GM18873 (cell line): ENCODE measurements around the gene NXPH3.
"Not testable (repeated sequence)": the region's sequence is repeated elsewhere in the genome, so short reads cannot be mapped to it uniquely, and the experiment has no call there.

ENCODE experiments used
- ATAC-seq: cut with Tn5 transposase; IDR thresholded peaks from one replicate; pipeline ENCODE4 v1.9.1; 2021; ENCODE audit warnings: mild to moderate bottlenecking, moderate library complexity, moderate number of reproducible peaks; ENCODE audit not compliant: unreplicated experiment, low FRiP score

NXPH3 gene

DNA sequence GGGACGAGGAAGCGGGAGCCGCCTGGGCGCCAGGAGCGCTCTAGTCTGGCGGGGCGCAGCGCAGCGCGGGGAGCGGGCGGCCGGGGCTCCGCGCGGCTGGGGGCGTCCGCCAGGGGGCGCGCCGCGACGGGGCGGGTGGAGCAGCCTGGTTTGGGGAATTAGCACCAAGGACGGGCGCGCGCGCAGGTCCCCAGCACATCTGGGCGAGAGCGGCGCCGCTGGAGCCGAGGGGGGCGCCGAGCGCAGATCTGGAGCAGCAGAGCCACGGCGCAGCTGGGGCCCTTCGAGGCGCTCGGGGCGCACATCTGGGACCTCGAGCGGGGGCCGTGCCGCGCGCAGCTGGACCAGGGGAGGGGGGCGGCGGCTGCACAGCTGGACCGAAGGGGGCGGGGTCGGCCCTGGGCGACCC is at the start of gene NXPH3:
Gene NXPH3 (plus strand): TSS at position 193 of the 409 bp plus-strand sequence. CDS start 349 bp downstream, outside the sequence.
- ATAC-seq, result no peak

GRCh38 chr17:49527927-49528651 is 47.6 kb upstream of the NXPH3 start:
- ATAC-seq, result no peak

GRCh38 chr17:49528966-49529365 is 46.7 kb upstream of the NXPH3 start:
- ATAC-seq, result no peak

DNA sequence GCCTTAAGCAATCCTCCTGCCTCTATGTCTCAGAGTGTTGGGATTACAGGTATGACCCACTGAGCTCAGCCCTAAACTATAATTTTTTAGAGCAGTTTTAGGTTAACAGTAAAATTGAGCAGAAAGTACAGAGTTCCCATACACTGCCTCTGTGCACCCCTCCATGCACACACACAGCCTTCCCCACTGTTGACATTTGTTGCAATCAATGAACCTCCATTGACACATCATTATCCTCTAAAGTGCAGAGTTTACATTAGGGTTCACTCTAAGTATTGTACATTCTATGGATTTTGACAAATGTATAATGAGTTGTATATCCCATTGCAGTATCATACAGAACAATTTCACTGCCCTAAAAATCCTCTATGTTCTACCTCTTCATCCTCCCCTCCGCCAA is 45.6 kb upstream of the NXPH3 start:
- no peak for ATAC-seq

DNA sequence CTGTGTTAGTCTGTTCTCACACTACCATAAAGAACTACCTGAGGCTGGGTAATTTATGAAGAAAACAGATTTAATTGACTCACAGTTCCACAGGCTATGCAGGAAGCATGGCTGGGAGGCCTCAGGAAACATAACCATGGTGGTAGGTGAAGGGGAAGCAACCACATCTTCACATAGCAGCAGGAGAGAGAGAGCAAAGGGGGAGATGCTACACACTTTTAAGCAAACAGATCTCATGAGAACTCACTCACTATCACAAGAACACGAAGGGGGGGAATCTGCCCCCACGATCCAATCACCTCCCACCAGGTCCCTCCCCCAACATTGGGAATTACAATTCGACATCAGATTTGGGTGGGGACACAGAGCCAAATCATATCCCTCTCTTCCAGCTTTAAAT is 31.8 kb upstream of the NXPH3 start:
- no peak for ATAC-seq

- no peak for ATAC-seq
Measured at GRCh38 chr17:49545007-49545660, 30.5 kb upstream of the NXPH3 start.

GRCh38 chr17:49545806-49546545 is 29.7 kb upstream of the NXPH3 start:
- no peak for ATAC-seq

DNA sequence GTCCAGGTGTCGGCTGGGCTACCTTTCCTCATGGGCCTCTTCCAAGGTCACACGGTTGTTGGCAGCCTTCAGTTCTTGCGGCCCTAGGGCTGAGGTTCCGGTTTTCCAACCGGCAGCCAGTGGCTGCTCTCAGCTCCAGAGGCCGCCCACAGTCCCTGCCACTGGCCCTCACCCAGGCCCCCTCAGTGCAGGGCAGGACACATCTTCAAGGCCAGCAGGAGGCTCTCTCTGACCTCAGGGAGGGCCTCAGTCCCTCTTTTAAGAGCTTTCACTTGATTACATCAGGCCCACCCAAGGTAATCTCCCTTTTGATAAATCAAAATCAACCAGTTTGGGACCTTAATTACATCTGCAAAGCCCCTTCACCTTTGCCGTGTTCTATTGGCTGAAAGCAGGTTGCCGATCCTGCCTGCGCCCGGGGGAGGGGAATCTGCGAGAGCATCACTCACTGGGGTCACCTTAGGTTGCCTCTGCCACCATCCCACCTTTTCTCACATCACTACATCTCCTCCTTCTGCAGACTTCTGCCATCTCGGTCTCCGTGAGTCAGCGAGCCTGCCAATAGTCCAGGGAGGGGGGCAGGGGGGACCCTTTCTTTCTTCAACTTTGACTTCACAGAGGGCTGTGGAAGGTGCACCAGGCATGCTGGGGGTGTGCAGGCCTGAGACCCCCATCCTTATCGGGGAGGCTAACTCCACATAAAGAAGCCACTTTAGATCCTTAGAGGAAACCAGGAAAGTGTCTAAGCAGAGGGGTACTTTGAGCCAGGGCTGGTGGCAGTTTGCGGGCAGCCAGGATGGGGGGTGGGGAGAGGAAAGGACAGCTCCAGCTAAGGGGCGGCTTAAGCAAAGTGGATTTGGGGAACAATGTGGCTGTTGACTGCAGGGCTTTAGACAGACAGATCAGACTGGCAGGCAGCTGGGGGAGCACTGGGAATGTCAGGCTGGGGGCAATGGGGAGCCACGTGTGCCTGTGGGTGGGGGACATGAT is 28.8 kb upstream of the NXPH3 start:
- ATAC-seq, result no peak

- ATAC-seq, result no peak
Measured at GRCh38 chr17:49547566-49547965, 28.1 kb upstream of the NXPH3 start.

DNA sequence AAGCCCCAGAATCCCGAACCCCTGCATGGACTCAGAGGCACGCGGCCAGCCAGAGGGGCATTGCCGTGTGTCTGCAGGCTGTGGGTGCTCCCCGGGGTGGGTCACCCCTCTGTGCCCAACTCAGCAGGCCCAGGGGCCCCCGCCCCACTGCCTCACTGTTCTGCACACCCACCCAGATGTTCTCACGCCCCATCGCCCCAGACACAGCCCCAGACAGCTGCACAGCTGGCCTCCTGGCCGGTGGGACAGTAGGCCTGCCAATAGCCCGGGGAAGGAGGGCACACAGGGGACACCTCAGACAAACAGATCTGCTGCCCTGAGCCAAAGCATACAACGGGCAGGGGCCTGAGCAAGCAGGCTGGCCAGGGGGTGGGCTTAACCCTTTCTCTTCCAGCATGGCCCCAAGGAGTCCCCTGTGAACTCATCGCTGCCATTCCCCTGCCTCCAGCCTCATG is 27.6 kb upstream of the NXPH3 start:
- no peak for ATAC-seq

GRCh38 chr17:49548506-49549310 is 27.0 kb upstream of the NXPH3 start:
- ATAC-seq, result no peak

DNA sequence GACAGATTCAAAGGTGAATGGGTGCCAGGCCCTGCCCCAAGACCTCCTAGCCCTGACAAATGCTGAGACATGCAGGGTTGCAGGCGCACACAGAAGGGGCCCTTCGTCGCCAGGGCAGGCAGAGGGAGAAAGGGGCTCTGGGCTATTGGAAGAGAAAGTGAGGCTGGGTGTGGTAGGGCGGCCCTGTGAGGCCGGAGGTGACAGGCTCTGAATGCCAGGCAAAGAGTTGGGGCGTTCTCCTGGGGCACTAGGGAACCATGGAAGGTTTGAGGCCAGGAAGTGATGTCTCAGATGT is 26.4 kb upstream of the NXPH3 start:
- no peak for ATAC-seq

DNA sequence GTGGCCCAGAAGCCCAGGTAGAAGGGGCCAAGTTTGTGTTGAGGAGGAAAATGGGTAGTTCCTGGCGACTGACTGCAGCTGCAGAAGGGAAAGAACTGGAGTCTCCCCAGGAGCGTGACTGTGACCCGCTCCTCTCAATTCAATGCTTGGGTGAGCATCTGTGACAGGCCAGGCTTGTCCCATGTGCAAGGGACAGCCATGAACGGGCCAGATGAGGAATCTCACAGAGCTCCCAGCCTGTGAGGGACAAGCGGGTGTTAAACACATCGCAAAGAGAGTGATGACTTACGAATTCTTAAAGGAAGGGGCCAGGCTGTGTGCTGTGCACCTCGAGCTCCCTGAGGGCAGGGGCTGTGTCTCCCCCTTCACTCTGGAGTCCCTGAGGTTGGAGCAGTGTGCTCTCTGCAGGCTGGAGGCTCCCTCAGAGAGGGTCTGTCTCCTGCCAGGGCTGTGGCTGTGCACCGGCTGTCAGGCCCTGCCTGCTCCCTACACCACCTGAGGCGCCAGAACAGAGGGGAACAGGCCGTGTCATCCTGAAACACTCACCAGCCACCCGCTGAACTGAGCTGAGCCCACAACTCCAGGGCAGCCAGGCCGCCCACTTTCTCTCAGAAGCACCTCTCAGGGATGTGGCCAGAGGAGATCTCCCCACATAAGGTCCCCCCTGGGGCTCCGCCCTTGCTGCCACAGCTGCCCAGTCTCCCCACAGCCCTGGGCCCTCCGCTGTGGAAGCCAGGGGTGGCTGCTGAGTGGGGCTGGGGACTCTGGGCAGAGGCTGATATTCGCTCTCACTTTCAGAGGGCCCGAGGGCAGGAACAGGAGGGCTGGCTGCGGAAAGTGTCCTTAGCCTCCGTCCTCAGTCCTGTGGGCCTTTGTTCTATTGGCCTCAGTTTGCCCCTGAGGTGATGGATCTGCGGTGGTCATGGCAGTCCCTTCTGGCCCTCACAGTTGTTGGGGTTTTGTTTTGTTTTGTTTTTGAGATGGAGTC is 25.7 kb upstream of the NXPH3 start:
- no peak for ATAC-seq

GRCh38 chr17:49550764-49551163 is 24.9 kb upstream of the NXPH3 start:
- ATAC-seq, result not testable (repeated sequence)

GRCh38 chr17:49551221-49552069 is 24.2 kb upstream of the NXPH3 start:
- ATAC-seq, result no peak

- ATAC-seq, result no peak
Measured at GRCh38 chr17:49552070-49552751, 23.5 kb upstream of the NXPH3 start.
